CD1c-positive myeloid dendritic cell (primary cell): Measurements from ENCODE around the gene NOXRED1.

ENCODE experiments used
- DNase-seq: peaks from one replicate; pipeline ENCODE4 v3.0.0-alpha.2; 2016; ENCODE audit errors: extremely low spot score

The NOXRED1 gene

DNA sequence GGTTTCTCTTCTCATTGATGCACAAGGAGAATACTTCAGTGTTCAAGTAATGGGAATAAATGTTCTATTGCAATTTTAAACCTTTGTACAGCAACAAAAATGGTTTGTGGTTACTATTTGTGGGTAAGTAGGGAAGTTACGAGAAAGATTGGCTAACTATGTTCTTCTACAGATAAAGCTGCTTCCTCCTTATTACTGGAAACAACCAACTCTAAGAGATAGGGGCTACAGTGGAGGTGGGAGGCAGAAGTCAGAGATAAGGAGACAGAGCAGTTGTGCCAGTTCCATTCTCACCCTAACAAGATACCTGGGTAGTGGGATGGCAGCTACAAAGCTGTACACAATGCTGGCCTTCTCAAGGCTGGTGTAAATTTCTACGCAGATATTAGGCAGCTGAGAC lies 16.2 kb downstream of the NOXRED1 start:
- peak; percentile 55 for DNase-seq

DNA sequence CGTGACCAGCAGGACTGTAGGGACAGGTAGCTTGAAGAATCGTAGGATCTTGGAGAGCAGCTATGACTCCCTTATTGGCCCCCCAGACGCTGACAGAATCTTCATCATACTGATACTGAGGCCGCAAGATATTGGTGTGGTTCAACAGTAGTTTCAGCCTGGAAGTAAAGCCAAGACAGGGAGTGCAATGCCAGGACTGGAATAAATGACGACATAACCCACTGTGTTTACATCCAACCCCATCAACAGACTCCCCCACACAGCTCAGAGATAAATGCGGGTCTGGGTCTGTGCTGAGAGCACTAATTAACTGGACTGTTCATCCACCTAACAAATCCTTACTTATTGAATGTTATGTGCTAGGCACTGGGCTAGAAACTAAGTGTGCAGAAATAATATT lies 16.6 kb downstream of the NOXRED1 start:
- peak; percentile 7 for DNase-seq

DNA sequence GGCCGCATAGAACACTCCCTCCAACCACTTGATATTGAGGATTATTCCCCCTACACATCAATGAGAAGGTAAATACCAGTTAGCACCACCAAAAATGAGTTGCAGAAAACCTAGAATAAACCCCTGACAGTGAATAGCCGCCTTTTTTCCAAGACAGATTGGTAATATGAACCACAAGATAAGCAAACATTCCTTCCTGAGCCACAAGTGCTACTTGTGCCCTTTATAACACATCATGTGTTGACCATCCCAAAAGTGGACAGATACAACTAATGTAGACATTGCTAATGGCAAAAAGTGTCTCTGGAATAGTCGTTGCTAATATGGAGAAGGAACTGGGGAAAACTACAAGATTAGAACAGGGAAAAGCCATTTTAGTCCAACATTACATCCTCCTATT lies 17.2 kb downstream of the NOXRED1 start:
- no peak for DNase-seq

DNA sequence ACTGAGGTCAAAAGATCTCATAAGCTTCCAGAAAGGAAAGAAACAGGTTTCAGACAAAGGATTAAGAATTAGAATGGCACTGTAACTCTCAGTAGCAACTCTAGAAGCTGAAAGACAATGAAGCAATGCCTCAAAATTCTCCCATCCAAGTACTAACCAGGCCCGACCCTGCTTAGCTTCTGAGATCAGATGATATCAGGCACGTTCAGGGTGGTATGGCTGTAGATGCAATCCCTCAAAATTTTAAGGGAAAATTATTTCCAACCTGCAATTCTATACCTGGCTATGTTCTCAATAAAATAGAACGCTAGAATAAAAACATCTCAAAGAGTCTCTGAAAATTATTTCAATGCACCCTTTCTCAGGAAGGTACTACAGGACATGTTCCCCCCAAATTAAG lies 19.6 kb downstream of the NOXRED1 start:
- no peak for DNase-seq

DNA sequence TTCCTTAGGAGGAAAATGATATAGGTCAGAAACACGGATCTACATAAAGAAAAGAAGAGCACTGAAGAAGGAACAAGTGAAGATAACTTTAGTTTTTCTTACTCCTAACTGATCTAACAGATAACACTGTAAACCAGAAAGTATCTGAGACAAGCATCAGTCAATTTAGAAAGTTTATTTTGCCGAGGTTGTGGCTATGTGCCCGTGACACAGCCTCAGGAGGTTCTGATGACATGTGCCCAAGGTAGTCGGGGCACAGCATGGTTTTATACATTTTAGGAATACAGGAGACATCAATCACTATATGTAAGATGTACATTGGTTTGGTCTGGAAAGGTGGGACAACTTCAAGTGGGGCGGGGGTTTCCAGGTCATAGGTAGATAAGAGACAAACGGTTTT lies 23.1 kb downstream of the NOXRED1 start:
- no peak for DNase-seq

DNA sequence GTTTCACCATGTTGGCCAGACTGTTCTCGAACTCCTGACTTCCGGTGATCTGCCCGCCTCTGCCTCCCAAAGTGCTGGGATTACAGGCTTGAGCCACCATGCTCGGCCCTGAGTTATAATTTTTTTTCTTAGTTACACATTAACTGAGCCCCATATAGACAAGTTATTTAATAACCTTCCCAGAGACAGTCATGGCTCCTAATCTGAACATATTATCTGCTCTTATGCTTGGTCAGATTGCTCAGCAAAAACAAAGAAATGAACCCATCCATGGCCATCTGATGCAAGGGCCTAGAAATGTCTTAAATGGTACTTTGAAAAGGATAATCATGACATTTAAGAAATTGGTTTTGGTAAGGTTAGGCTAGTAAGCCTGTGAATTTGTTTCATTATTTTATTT lies 33.1 kb downstream of the NOXRED1 start:
- DNase-seq = no peak

DNA sequence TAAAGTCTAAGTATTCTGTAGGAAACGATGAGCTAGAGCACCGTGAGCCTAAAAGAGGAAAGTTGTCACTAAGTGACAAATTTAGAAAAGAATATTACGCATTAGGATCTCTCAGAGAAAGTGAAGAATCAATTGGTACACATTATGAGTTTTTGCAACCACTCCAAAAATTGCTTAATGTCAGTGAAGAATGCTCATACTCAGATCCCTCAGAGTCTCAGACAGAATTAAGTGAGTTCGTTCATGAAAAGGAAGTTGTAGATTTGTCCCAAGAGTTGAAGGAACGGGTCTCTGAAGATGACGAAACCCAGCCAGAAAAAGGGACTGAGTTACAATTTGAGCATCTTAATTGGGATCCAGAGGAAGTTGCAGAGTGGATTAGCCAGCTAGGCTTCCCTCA lies 44.6 kb downstream of the NOXRED1 start:
- peak; percentile 37 for DNase-seq

DNA sequence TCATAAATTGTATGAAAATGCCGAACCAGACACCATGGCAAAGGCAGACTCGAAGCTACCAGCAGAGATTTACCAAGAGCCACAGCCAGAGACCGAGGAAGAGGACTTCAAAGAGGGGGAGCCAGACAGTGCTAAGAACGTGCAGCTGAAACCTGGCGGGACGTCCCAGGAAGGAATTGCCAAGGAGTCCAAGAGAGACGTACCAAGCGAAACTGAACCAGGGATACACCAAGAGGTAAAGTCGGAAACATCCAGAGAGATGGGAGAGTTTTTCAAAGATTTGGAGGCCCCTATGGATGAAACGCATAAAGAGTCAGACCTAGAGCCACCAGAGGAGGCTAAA lies 45.9 kb downstream of the NOXRED1 start:
- DNase-seq = no peak

DNA sequence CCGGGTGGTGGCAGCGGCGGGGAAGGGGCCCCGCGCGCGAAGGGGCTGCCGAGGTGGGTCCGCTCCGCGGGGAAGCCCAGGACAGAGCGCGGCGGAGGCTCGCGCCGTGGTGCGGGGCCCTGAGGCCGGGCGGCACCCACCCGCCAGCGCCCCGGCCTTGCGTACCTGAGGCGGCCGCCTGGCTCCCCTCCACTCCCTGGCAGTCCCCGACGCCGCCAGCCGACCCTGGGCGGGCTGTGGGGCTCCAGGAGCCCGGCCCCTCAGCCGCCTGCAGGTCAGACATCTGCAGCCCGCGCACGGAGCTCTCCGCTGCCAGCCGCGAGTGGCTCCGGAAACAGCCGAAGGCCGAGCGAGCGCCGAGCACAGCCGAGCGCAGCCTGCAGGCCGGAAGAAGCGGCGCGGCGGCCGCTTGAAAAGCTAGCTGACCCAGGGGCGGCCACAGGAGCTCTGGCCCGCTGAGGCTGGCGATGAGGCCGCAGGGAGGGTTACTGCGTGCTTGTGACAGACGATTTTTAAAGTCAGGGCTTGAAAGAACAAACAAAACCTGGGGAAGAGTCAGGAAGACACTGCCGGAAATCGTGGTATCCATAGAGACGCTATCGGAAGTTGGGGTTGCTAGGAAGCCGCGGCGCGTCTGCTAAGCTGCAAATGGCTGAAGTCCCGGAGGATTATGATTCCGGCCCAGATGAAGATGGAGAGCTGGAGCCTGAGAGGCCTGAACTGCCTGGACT lies 46.4 kb downstream of the NOXRED1 start, which contains the start of the genes SAMD15 and TMED8:
Gene SAMD15 (plus strand): TSS at position 609 of the 731 bp plus-strand sequence. CDS start 40 bp downstream, at position 649.
Gene TMED8 (minus strand): TSS at position 324 of the 731 bp plus-strand sequence. CDS start 41 bp downstream, at position 283.
- peak; percentile 89 for DNase-seq

DNA sequence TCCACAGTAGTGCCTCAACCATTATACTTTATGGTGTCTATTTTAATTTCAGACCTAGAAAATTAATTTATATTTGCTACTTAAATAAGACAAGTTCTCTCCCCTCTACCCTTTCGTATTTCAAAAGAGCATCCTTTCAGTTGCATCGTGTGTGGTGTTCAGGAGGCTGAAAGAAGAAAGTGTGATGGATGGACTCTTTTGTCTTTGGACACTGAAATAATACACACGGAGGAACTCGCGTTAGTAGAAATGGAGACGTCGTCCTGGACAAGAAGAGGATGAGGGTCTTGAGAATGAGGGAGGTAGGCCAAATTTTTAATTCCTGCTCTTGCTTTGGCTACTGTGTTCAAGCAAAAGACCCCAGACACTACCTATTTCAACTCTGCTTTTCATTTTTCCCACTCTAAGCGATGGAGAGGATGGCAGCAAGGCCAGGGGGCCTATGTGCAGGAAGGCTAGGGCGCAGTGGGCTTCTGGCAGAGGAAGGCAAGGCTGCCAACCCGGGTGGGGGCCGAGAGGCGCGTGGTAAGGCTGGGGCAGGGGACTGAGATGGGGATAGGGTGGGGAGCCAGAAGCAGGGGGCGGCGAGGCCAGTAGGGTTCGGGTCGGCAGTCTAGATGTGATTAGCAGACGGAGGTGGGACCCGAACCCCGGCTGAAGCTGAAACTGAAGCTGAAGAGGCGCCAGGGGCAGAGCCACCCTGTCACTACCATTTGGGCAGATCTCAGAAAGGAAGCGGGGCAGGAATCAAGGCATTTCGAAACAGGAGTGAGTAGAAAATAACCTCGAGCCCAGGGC lies 47.2 kb downstream of the NOXRED1 start:
- peak; percentile 28 for DNase-seq

DNA sequence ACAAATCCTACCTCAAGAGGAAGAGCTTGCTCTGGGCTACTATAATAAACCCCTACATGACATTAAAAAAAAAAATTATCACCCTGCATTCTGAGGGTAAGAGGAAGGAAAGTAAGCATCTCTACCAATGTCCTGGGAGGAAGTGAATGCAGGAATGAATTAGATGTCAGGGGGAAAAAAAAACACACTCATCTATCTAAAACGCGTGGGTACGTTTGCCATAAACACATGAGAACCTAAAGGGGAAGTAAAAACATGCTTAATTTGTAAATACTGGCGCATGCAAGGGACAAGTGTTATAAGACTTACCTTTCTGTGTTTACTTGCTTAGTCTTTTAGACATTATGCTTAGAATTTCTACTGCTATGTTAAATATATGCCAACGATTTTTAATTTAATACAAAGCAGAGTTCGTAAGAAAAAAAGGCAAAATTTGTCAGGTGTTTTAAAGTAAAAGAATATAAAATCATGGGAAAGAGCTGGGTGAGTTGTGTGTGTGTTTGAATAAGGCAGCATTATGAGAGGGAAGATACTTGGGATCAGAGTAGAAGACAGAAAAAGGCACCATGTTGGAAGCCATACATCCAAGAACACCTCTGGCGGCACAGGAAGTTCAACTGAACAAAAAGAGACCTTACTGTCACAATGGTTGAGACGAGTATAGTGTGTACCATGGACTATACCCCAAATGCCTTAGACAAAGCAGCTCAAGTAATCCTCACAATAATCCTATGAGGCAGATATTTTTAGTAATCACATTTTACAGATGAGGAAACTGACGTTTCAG lies 48.0 kb downstream of the NOXRED1 start:
- DNase-seq = peak; percentile 63

DNA sequence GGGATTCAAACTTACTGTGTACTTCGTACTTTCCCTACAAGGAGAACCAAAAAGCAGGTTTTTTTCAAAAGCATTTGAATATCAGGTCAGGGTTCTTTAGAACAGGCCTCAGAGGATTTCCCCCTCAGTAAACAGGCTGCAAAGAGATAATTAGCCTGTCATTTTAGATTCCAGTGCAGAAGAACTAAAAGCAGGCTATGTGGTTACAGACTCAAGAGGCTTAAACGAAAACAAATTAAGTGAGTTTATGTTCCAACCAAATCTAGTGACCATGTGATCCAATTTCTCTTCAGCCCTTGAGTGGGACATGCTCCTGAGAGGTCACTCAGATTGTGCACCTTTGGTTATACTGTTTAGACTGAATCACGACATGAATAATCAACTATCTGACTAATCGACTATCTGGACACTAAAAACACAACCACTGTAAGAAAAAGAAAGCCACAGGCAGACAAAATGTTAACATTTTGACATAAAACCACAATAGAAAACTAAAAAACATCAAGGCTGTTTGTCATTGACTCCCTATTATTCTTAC lies 51.0 kb downstream of the NOXRED1 start:
- no peak for DNase-seq

DNA sequence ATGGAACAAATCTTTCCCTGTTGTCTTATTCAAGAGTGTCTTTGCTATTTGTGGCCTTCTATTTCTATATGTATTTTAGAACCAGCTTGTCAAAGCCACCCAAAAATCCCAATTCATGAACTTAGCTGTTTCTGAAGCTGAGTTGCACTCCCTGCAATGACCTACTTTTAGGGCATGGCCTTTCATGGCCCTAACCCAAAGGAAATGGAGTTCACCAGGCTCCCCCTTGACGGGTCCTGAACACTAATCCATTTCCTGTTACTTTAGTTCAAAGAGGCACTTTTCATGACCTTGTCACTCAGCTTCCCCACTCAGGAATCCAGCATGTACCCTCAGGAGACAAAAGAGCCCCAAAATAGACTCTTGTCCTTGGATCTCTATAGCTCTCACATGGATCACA lies 54.0 kb downstream of the NOXRED1 start:
- DNase-seq = no peak

DNA sequence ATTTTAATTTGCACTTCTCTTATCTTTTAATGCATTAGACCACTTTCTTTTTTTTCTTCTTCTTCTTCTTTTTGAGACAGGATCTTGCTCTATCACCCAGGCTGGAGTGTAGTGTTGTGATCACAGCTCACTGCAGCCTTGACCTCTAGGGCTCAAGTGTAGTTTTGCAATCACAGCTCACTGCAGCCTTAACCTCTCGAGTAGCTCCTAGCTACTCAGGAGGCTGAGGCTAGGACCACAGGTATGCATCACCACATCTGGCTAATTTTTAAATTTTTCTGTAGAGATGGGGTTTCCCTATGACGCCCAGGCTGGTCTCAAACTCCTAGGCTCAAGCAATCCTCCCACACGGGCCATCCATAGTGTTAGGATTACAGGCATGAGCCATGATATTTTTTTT lies 59.2 kb downstream of the NOXRED1 start:
- DNase-seq = no peak

DNA sequence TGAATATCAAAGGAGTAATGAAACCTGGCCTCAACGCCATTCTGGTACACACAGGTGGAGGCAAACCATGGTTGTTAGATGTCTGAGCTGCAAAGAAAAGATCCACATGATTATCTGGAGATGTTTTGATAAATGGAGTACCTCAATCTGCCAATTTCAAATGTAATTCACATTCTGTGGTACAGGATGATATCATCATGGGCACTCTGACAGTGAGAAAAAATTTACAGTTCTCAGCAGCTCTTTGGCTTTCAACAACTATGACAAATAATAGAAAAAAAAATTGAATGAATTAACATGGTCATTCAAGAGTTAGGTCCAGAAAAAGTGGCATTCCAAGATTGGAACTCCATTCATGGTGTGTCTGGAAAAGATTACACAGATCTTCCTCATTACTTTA lies 63.7 kb downstream of the NOXRED1 start:
- DNase-seq = no peak

DNA sequence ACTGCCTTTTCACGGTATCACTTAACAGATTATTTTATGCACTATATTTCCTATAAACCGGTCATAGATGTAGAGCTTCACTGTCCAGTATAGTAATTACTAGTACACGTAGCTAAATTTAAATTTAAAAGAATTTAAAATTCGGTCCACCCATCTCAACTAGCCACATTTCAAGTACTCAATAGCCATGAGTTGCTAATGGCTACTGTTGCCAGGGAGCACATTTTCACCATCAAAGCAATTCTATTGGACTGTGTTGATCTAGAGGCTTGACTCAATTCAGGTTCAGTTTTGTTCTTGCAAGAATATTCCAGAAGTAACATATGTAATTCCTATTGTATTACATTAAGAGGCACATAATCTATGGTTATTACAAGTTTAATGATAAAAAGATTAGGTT lies 66.4 kb downstream of the NOXRED1 start:
- DNase-seq = no peak

DNA sequence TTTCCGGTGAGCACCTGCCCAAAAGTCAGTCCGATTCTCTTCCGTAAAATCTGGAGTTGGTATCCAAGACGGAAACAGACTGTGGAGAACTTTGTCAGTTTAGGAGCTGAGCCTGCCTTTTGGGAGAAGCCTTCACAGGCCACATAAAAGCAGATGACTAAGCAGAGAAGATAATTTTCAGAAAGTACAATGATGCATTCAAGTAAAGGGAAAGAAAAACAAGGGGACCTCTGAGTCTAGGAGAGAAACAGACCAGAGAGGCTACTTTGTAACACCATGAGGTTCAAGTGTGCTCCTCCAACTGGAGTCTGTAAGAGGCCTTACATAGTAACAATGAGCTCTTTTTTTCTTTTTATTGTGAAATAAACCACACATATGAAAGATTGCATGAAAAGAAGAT lies 67.5 kb downstream of the NOXRED1 start:
- no peak for DNase-seq

DNA sequence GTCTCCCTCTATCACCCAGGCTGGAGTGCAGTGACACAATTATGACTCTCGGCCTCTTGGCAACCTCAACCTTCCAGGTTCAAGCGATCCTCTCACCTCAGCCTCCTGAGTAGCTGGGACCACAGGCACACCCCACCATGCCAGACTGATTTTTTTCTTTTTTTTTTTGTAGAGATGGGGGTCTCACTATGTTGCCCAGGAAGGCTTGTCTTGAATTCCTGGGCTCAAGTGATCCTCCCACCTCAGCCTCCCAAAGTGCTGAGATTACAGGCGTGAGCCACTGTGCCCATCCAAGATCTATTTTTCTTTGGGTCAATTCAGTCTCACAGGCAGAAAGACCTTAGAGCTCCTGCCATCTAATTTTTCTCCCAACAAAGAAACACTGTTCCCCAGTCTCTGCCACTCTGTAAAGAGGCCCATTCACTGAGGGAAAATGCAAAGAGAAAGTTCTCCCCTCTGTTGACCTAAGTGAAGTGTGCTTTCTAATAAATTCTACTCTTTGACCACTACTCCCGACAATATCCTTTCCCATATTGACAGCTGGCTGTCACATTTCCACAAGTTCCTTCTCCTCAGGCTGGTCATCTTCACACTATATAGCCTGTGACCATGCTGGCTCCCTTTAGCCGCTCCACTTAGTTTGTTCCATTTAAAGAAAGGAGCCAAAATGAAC lies 69.7 kb downstream of the NOXRED1 start:
- no peak for DNase-seq

DNA sequence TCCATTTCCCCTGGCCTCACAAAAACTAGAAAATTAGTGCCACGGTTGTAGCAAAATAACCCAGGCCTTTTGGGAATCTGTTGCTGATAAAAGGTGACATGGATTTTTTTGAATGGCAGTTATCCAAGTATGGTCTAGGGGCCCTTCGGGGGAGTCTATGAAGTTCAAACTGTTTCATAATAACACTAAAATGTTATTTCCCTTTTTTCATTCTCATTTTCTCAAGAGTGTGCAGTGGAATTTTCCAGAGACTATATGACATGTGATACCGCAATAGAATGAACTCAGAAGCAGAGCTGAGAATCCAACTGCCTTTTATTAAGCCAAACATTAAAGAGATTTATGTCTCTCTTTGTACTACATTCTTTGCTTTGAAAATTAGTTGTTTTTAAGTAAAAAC lies 75.6 kb downstream of the NOXRED1 start:
- DNase-seq = peak; percentile 48

DNA sequence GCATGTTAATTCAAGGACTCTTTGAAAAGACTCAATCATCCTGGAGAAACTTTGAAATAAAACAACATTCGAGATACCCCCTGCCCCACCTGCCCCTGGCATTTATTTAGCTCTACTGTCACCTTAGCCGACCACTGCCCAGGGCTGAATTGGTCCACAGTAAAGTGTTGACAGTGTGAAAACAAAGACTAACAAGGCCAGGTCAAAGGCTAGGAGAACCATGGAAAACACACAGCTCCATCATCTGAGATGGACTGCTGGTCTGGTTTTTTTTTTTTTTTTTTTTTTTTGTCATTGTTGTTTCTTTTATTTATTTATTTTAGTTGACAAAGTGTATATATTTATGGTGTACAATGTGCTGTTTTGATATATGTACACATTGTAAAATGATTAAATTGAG lies 76.8 kb downstream of the NOXRED1 start:
- DNase-seq = no peak

DNA sequence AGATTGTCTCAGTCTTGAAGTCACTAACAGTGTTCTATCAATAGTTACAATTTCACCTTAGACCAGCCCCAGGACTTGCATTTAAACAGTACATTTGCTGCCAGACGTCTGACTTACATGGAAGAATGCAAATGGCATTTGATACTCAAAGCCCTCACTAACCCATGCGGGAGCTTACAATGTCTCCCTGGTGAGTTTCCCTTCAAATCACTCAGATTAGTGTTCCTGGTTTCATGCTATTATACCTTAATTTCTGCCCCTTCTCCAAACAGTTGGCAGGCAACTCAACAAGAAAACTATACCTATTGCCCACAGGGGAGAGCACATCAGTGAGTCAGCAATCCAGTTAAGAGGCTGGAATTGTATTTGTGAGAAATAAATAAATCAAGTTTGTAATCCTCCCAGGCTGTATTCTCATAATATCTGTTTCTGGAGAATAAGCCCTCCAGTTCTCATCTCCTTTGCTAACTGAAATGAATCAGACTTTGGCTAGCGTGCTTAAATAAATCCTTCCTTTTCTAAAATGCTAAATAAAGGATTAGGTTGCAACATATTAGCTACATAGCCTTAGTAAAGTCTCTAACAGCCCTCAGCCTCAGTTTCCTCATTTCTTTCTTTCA lies 78.8 kb downstream of the NOXRED1 start:
- no peak for DNase-seq
